GM12872 (cell line): ENCODE results near the gene STARD5.

Experiments used
- CTCF ChIP-seq: IDR thresholded peaks from 3 replicates; pipeline ENCODE4 v1.5.1; 2011; ENCODE audit warnings: low read depth, mild to moderate bottlenecking, low read length, moderate library complexity; ENCODE audit not compliant: insufficient read depth

The STARD5 gene

GRCh38 chr15:81346611-81347010 is 22.7 kb upstream of the STARD5 start:
- no peak for TF ChIP-seq CTCF

GRCh38 chr15:81343371-81343770 is 19.4 kb upstream of the STARD5 start:
- no peak for TF ChIP-seq CTCF

GRCh38 chr15:81341351-81341750 is 17.4 kb upstream of the STARD5 start:
- TF ChIP-seq CTCF: no peak

GRCh38 chr15:81339851-81340250 is 15.9 kb upstream of the STARD5 start:
- no peak for TF ChIP-seq CTCF

GRCh38 chr15:81339321-81339720 is 15.4 kb upstream of the STARD5 start:
- no peak for TF ChIP-seq CTCF

GRCh38 chr15:81338170-81339007 is 14.4 kb upstream of the STARD5 start:
- no peak for TF ChIP-seq CTCF

- no peak for TF ChIP-seq CTCF
These were observed 13.8 kb upstream of the STARD5 start for GRCh38 chr15:81337713-81338157.
